ENCODE data around the gene POU1F1.

DNA sequence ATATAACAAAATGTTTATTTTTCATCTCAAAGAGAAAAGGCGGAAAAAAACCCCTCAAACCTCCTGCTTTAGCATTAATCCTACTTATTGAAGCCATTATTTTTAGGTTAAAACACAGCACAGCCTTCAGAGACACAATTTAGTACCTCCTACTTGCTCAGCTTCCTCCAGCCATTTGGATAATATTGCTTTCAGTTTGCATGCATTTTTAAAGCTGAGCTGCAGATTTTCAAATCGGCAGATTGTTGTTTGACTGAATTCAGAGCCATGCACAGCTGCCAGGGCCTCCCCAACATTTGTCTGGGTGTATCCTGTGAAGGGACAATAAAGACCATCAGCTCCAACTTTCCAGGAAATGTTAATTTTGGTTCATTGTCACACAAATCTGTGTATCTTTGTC lies 14.5 kb downstream of the POU1F1 start:
- no peak for TF ChIP-seq EZH2phosphoT487 (IDR thresholded peaks at IDR 0.05; ENCODE audit: low read depth)
- TF ChIP-seq, protein P1, sequence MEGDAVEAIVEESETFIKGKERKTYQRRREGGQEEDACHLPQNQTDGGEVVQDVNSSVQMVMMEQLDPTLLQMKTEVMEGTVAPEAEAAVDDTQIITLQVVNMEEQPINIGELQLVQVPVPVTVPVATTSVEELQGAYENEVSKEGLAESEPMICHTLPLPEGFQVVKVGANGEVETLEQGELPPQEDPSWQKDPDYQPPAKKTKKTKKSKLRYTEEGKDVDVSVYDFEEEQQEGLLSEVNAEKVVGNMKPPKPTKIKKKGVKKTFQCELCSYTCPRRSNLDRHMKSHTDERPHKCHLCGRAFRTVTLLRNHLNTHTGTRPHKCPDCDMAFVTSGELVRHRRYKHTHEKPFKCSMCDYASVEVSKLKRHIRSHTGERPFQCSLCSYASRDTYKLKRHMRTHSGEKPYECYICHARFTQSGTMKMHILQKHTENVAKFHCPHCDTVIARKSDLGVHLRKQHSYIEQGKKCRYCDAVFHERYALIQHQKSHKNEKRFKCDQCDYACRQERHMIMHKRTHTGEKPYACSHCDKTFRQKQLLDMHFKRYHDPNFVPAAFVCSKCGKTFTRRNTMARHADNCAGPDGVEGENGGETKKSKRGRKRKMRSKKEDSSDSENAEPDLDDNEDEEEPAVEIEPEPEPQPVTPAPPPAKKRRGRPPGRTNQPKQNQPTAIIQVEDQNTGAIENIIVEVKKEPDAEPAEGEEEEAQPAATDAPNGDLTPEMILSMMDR (IDR thresholded peaks at IDR 0.05; ENCODE audit: low read depth, low read length), result no peak
